ENCODE results near the gene EXOC3L1.

Gene EXOC3L1

DNA sequence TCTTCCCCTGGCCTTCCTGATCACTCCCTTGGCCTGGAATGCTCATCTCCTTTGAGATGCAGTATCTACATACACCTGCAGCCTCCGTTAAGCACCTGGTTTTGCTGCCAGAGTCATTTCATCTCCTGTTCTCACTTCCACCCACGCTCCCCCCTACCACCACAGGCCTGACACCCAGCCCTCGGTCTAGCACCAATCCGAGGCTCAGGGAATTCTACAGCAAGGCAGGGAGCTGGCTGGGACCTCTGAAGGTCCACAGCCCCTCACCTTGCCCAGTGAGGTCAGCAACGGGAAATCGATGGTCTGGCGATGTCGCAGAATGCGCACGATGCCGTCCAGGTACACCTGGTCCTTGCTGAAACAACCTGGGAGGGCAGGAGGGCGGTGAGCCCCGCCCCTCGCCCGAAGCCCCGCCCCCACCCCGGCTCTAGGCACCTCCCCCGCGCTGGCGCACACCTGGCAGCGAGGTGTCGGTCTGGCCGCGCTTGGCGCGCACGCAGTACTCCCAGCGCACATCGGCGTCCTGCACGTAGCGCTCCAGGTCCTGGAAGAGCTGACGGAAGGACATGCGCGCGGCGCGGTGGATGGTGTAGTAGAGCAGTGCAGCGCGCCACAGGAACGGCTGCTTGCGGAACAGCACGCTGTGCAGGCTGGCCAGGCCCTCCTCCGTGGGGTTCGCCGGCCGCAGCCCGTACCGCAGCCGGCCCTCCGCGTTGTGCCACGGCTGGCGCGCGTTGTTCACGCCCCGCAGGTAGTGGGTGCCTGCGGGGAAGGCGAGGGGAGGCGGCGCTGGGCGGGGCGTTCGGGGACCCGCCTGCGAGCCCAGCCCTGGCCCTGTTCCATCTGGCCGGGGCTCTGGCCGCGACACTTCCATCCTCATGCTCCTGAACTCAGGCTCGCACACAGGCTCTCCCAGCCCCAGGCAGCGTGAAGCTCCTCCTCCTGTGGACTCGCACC is 11.9 kb downstream of the EXOC3L1 start:
- no peak for DNase-seq

- DNase-seq: no peak
Observed at GRCh38 chr16:67176662-67177061, 13.3 kb downstream of the EXOC3L1 start.

- no peak for DNase-seq
Observed at GRCh38 chr16:67174706-67175231, 15.2 kb downstream of the EXOC3L1 start.

GRCh38 chr16:67173808-67174705 is 15.9 kb downstream of the EXOC3L1 start:
- peak; percentile 65 for DNase-seq

GRCh38 chr16:67173323-67173722 is 16.6 kb downstream of the EXOC3L1 start:
- DNase-seq: no peak

GRCh38 chr16:67170949-67171649 is 18.8 kb downstream of the EXOC3L1 start:
- DNase-seq: no peak

- DNase-seq: peak; percentile 78
Observed at GRCh38 chr16:67170168-67170948, 19.6 kb downstream of the EXOC3L1 start, which contains the start of gene NOL3. NOL3 (plus strand) TSS chr16:67170538.

GRCh38 chr16:67169642-67170167 is 20.2 kb downstream of the EXOC3L1 start:
- no peak for DNase-seq

DNA sequence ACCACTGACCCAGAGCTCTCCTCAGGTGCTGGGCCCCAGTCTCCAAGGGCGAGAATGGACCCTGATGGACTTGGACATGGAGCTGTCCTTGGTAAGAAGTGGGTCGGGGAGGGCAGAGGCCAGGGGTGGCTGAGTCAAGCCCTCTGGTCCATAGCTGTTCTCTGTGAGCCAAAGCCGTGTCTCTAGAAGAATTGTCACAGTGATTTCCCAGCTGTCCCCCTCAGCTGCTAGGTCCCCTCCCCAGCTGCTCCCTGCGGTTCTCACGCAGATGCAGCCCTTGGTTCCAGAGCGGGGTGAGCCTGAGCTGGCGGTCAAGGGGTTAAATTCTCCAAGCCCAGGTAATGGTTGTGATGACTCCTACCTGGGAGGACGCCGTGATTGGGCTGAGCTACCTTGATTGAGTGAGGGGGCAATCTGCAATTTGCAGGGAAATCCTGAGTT is 20.9 kb downstream of the EXOC3L1 start:
- no peak for DNase-seq

- DNase-seq: no peak
Observed at GRCh38 chr16:67167588-67167987, 22.3 kb downstream of the EXOC3L1 start.

- no peak for DNase-seq
Observed at GRCh38 chr16:67166598-67167168, 23.3 kb downstream of the EXOC3L1 start.

DNA sequence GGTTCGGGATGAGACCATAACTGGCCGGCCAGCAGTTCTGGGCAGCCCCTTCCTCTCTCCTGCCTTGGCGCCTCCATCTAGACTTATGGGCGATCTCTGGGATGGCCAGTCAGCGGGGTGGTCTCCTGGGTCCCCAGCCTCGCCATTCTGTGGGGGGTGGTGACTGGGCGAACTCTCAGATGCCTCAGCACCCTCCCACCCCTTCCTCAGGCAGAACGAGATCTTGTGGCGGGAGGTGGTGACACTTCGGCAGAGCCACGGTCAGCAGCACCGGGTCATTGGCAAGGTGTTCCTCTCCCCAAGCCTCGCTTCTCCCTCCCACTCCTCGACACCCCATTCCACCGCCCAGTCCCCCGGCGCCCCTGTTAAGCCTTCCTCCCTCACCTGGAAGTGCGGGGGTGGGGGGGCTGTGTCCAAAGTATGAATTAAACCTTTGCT is 23.8 kb downstream of the EXOC3L1 start:
- DNase-seq: no peak

- no peak for DNase-seq
Observed at GRCh38 chr16:67165121-67166078, 24.5 kb downstream of the EXOC3L1 start.

DNA sequence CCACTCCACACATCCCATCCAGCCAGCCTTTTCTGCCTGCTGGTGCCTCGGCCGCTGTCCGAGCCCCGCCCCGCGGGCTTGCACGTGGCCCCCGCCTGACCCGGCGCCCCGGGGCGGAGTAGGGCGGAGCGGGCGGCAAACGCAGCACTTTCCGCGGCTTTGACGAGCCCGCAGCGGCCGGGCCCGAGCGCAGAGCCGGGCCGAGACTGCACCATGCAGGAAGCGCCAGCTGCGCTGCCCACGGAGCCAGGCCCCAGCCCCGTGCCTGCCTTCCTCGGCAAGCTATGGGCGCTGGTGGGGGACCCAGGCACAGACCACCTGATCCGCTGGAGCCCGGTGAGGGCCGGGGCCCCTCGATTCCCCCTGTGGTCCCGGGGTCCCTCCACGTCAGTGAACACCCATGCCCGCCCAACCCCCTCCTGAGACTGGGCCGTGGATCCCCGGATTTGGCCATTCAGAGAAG is 25.3 kb downstream of the EXOC3L1 start, which contains the start of gene HSF4:
Gene HSF4 (plus strand): TSS at position 147 of the 463 bp plus-strand sequence. CDS start 67 bp downstream, at position 214.
- no peak for DNase-seq

DNA sequence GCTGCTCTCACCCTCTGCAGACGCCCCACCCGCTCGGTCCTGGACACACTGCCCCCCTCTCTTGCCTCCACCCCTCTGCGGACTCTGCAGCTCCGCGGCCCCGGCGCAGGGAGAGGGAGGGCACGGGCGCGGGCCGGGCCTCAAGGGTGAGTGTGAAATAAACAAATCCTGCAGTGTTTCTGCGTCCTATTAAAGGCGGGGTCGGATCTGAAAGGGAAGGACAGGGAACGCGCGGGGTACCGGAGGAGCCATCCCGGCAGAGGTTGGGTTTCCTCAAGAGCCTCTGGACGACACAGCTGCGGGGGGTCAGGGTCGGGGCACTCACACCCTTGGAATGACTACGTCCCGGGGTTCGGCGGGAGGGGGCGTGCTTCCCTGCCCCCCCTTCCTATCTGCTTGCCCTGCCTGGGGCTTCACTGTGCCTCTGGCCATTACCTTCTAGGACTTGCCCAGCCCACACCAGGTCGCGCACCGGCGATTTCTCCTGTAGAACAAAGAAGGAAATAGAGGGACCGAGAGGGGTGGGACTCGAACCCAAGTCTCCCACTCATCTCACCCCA is 25.9 kb downstream of the EXOC3L1 start:
- DNase-seq: no peak

GRCh38 chr16:67163164-67163998 is 26.6 kb downstream of the EXOC3L1 start:
- DNase-seq: no peak

GRCh38 chr16:67162506-67163163 is 27.3 kb downstream of the EXOC3L1 start:
- DNase-seq: no peak
